Measurements from ENCODE around the gene CNNM2. TPM values are rescaled to one million over a fixed set of nuclear protein-coding genes. Genes with fewer than 3 reads are reported as not detected.

The CNNM2 gene
- total RNA-seq, result 0.44 and 1.6 TPM in 2 replicates

DNA sequence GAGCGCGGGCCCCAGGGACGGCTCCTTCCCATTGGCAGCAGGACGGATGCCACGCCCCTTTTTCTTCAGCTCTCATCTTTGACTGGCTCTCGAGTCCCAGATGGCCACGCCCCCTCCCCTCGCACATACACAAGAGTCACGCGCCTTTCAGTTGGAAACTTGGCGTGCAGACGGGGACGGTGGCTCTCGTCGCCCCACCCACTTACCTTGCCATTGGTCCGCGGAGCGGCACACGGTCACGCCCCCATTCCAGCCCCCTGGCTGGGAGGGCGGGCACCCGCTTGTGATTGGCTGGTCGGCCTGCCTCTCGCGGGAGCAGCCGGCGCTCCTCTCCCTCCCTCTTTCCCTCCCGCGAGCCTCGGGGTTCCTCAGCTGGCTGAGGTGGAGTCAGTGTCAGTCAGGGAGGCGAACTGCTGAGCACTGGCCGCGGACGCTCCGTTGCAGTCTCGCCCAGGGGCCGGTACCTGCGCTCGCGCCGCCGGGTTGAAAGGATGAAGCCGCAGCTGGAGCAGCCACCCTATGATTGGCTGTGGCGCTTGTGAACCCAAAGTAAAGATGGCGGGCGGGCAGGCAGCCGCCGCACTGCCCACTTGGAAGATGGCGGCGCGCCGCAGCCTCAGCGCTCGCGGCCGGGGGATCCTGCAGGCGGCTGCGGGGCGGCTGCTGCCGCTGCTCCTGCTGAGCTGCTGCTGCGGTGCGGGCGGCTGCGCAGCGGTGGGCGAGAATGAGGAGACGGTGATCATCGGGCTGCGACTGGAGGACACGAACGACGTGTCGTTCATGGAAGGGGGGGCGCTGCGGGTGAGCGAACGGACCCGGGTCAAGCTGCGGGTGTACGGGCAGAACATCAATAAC lies at the start of gene CNNM2:
CNNM2 (plus strand) TSS at position 333 of the 855 bp plus-strand sequence; CDS start at position 520, 187 bp downstream.
- DNase-seq (ENCODE audit: low read depth in 2 of 2), result peak; percentile 100

GRCh38 chr10:102868911-102869257 lies 49.2 kb upstream of the CNNM2 start:
- no peak for DNase-seq (ENCODE audit: low read depth in 2 of 2)

GRCh38 chr10:102869258-102870198 lies 48.6 kb upstream of the CNNM2 start, which contains the start of gene AS3MT:
Gene AS3MT (plus strand): TSS chr10:102869470. CDS start chr10:102869593, 123 bp downstream.
- peak; percentile 8 to 18 for DNase-seq (ENCODE audit: low read depth in 2 of 2)

- no peak for DNase-seq (ENCODE audit: low read depth in 2 of 2)
These were observed 47.9 kb upstream of the CNNM2 start for GRCh38 chr10:102870221-102870620.

- DNase-seq (ENCODE audit: low read depth in 2 of 2), result no peak
These were observed 45.9 kb upstream of the CNNM2 start for GRCh38 chr10:102872163-102872562.

GRCh38 chr10:102876747-102877153 lies 41.3 kb upstream of the CNNM2 start:
- no peak for DNase-seq (ENCODE audit: low read depth in 2 of 2)

DNA sequence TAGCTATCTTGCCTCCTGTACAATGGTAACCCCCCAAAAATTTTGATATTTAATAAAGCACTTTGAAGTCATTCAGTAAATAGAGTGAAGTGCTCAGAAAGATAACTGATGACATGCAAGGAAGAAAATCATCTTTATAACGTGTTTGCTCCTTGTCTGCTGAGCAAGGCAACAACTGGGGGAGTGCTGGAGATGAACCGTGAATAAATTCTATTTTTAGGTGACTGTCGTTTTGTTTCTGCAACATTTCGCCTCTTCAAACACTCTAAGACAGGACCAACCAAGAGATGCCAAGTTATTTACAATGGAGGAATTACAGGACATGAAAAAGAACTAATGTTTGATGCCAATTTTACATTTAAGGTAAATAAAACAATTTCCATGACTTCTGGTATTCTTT lies 39.5 kb upstream of the CNNM2 start:
- no peak for DNase-seq (ENCODE audit: low read depth in 2 of 2)

GRCh38 chr10:102880256-102880655 lies 37.8 kb upstream of the CNNM2 start:
- no peak for DNase-seq (ENCODE audit: low read depth in 2 of 2)

DNA sequence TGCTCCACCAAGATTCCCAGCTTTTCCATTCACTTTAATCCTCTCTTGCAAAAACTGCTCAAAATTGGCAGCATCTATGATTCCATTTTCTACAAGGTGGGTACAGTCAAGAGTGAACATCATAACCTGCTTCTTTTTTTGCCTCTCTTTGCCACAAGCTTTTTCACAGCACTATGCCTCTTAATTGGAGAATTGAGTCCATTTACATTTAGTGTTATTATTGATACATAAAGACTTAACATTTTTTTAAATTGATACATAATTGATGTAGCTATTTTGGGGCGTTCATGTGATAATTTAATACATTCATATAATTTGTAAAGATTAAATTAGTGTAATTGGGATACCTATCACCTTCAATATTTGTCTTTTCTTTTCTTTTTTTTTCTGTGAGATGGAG lies 30.0 kb upstream of the CNNM2 start:
- DNase-seq (ENCODE audit: low read depth in 2 of 2), result no peak

- no peak for DNase-seq (ENCODE audit: low read depth in 2 of 2)
These were observed 23.5 kb upstream of the CNNM2 start for GRCh38 chr10:102894466-102895213.

DNA sequence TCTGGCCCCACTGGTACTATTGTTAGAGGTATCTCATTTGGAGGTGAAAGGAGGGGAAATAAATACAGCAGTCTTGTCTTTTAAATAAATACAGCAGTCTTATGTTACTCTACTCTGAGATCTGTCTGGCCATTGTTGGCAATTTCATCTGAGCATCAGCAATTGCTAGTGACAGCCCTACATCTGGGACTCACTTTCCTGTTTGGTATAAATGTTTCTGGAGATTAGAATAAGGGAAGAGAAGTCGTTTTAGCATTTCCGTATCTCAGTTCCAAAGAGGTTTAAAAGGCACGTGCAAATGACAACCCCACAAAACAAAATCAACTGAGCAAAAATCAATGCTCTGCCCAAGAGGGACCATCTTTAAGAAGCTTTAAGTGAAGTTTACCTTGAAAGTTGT lies 18.1 kb upstream of the CNNM2 start:
- no peak for DNase-seq (ENCODE audit: low read depth in 2 of 2)

DNA sequence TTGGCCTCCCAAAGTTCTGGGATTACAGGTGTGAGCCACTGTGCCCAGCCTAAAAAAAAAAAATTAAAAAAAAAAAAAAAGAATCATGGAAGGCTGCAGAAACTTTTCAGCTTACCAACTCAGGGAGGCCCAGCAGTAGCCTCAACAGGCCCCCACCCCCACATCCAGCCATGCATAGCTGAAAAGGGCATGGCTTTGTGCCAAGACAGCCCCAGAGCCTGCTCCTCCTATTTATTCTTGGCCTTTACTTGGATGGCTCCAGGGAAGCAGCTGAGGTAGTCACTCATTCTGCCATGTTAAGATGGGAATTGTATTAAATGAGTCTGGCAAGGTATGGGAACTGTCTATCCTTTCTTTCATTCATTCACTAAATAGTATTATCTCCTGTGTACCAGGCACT lies 13.7 kb upstream of the CNNM2 start:
- DNase-seq (ENCODE audit: low read depth in 2 of 2), result no peak

- no peak for DNase-seq (ENCODE audit: low read depth in 2 of 2)
These were observed 11.6 kb upstream of the CNNM2 start for GRCh38 chr10:102906507-102906906.

- no peak for DNase-seq (ENCODE audit: low read depth in 2 of 2)
These were observed 3.3 kb upstream of the CNNM2 start for GRCh38 chr10:102914781-102915180.

- no peak for DNase-seq (ENCODE audit: low read depth in 2 of 2)
These were observed 1.9 kb upstream of the CNNM2 start for GRCh38 chr10:102916173-102916572.

DNA sequence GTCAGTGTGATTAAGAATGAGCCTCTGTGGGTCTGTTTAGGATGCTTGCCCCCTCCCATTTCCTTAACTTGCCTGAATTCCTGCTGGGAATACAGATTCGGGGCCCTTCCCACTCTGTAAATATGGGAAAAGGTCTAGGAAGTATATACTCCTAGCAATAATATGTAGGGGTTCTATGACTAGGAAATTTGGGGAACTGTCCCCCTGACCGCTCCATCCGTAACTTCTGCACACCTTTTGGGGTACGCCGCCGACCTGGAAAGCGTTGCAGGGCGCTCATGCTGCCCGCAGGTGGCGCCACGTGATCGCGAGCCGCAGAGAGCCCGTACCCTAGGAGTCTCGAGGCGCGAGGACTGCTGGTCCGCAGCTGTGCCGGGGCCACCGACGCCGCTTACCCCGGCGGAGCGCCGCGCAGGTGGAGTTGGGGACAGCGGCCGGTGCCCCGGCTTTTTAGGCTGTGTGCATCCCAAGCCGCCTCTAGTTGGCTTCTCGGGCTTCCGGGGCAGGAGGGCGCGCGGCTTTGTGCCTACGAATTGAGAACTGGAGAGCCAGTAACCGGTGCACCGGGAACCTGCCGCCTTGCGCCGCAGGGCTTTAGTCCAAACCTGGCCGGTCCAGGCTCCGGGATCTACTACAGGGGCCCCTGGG lies 656 bp upstream of the CNNM2 start:
- peak; percentile 78 to 79 for DNase-seq (ENCODE audit: low read depth in 2 of 2)

DNA sequence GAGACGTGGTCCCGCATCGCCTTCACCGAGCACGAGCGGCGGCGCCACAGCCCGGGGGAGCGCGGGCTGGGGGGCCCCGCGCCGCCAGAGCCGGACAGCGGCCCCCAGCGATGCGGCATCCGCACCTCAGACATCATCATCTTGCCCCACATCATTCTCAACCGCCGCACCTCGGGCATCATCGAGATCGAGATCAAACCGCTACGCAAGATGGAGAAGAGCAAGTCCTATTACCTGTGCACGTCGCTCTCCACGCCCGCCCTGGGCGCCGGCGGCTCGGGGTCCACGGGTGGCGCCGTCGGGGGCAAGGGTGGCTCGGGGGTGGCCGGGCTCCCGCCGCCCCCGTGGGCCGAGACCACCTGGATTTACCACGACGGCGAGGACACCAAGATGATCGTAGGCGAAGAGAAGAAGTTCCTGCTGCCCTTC lies 737 bp downstream of the CNNM2 start:
- DNase-seq (ENCODE audit: low read depth in 2 of 2), result peak in 1 of 2 donors; percentile 5

DNA sequence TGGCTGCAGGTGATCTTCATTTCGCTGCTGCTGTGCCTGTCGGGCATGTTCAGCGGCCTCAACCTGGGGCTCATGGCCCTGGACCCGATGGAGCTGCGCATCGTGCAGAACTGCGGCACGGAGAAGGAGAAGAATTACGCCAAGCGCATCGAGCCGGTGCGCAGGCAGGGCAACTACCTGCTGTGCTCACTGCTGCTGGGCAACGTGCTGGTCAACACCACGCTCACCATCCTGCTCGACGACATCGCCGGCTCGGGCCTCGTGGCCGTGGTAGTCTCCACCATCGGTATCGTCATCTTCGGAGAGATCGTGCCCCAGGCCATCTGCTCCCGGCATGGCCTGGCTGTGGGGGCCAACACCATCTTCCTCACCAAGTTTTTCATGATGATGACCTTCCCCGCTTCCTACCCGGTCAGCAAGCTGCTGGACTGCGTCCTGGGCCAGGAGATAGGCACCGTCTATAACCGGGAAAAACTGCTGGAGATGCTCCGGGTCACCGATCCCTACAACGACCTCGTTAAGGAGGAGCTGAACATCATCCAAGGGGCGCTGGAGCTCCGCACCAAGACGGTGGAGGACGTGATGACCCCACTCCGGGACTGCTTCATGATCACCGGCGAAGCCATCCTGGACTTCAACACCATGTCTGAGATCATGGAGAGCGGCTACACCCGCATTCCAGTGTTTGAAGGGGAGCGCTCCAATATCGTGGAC lies 1.3 kb downstream of the CNNM2 start:
- peak; percentile 7 to 35 for DNase-seq (ENCODE audit: low read depth in 2 of 2)

DNA sequence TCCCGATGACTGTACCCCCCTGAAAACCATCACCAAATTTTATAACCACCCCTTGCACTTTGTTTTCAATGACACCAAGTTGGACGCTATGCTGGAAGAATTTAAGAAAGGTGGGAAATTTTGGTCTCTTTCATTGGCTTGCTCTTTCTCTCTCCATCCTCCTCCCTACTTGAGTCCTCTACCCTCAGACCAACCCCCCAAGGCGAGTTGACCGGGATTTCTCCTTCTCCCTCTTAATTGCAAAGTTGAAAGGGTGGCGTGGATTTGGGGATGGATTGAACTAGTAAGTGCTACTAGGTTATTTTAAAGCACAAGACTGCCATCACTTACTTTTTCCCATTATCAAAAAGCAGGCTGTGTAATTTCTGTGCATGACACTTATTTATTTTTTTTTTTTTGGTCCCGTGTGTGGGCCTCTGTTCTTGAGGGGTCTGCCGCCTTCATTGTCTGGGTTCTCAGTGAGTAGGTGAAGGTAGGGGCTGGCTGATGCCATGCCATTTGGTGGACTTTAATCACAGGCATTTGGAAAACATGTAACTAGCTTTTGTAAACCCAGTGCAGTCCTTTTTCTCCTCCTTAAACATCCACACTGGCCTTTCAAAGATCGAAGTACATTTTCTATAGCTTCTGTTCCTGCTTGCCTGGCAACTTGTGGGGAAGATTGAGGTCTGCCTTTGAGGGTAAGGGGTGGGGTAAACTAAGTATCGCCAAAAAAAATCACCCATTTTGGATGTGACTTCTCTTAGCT lies 2.1 kb downstream of the CNNM2 start:
- no peak for DNase-seq (ENCODE audit: low read depth in 2 of 2)

DNA sequence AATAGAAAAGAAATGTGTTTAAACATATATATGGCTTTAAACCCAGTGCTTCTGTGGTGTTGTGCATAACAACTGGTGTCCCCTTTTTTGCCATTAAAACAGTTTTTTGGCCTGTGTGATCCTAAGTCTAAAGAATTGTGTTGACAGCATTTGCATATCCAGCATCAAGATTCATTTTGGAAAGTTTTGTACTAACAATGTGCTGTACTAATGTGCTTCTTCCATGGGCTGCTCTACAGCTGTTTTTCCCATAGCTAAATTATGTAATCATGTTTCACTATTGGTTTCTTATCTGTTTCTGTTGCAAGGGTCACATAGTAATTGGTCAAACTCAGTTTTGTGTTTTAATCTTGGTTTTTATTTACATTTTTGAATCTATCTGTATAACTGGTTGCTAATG lies 5.5 kb downstream of the CNNM2 start:
- no peak for DNase-seq (ENCODE audit: low read depth in 2 of 2)

All from lung microvascular endothelial cell (primary cell).